MM.1S (cell line): ENCODE data around the gene AGXT.

Source experiments
- EZH2 ChIP-seq: fragments of 300-600 bp; sonication (generic); optimal IDR thresholded peaks from 2 replicates; pipeline ENCODE3; 2017; ENCODE audit warnings: low read depth, mild to moderate bottlenecking, antibody characterized with exemption, low read length, mixed read lengths
- EZH2phosphoT487 ChIP-seq: fragments of 300-600 bp; sonication (generic); IDR thresholded peaks from 2 replicates; pipeline ENCODE4 v1.6.1; 2018; ENCODE audit warnings: antibody characterized with exemption, low read length
- TF ChIP-seq, protein P1 (sequence below): fragments of 300-600 bp; sonication (generic); IDR thresholded peaks from 2 replicates; pipeline ENCODE4 v1.5.1; 2016; ENCODE audit warnings: antibody characterized with exemption, low read length, mixed read lengths

DNA sequence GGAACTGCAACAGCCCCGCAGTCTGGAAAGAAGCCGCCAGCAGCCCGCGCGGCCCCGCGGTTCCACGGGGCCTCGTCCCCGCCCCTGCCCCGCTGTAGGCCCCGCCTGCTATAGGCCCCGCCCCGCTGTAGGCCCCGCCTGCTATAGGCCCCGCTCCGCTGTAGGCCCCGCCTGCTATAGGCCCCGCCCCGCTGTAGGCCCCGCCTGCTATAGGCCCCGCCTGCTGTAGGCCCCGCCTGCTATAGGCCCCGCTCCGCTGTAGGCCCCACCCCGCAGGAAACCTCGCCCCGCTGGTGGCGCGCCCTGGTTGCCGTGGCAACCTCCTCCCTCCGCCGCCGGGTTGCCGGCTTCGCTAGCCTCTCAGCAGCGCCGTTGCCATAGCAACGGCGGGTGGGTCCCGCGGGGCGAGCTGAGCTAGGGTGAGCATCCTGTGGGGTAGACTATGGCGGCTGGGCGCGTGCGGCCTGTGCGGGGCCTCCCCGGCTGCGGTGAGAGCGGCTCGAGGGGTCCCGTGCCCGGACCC lies 36.4 kb upstream of the AGXT start:
- TF ChIP-seq, protein P1, sequence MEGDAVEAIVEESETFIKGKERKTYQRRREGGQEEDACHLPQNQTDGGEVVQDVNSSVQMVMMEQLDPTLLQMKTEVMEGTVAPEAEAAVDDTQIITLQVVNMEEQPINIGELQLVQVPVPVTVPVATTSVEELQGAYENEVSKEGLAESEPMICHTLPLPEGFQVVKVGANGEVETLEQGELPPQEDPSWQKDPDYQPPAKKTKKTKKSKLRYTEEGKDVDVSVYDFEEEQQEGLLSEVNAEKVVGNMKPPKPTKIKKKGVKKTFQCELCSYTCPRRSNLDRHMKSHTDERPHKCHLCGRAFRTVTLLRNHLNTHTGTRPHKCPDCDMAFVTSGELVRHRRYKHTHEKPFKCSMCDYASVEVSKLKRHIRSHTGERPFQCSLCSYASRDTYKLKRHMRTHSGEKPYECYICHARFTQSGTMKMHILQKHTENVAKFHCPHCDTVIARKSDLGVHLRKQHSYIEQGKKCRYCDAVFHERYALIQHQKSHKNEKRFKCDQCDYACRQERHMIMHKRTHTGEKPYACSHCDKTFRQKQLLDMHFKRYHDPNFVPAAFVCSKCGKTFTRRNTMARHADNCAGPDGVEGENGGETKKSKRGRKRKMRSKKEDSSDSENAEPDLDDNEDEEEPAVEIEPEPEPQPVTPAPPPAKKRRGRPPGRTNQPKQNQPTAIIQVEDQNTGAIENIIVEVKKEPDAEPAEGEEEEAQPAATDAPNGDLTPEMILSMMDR = no peak
- TF ChIP-seq EZH2phosphoT487 = no peak
- no peak for TF ChIP-seq EZH2
